ENCODE measurements around the gene EFCC1. TPM values are rescaled to one million over a fixed set of nuclear protein-coding genes. Genes with fewer than 3 reads are reported as not detected.

Gene EFCC1
- total RNA-seq, 1 experiment from 2014 or later, result 1.0 TPM

DNA sequence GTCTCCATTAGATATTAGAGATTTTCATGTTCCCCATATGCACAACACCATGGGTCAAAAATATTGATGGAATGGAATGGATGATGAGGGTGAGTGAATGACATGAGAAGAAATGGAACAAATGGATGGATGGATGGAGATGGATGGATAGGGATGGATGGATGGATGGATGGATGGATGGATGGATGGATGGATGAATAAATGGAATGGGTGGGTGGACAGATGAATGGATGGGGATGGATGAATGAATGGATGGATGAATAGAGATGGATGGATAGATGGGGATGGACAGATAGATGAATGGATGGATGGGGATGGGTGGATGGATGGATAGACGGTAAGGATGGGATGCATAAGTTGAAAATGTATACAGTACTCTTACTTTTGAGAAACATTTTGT is 25.8 kb upstream of the EFCC1 start:
- H3K9me2 ChIP-seq (ENCODE audit: insufficient read depth), result no peaks in the 10 kb centered on the region
- H3K36me3 ChIP-seq (ENCODE audit: control insufficient read depth in 1 of 2, insufficient read depth in 2 of 2, low read length in 2 of 2), result no peaks in the 10 kb centered on the region
- TF ChIP-seq, protein P1, sequence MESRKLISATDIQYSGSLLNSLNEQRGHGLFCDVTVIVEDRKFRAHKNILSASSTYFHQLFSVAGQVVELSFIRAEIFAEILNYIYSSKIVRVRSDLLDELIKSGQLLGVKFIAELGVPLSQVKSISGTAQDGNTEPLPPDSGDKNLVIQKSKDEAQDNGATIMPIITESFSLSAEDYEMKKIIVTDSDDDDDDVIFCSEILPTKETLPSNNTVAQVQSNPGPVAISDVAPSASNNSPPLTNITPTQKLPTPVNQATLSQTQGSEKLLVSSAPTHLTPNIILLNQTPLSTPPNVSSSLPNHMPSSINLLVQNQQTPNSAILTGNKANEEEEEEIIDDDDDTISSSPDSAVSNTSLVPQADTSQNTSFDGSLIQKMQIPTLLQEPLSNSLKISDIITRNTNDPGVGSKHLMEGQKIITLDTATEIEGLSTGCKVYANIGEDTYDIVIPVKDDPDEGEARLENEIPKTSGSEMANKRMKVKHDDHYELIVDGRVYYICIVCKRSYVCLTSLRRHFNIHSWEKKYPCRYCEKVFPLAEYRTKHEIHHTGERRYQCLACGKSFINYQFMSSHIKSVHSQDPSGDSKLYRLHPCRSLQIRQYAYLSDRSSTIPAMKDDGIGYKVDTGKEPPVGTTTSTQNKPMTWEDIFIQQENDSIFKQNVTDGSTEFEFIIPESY (IDR thresholded peaks at IDR 0.05; ENCODE audit: extremely low read depth, insufficient replicate concordance, low read length), result no peak
- TF ChIP-seq, protein P2, sequence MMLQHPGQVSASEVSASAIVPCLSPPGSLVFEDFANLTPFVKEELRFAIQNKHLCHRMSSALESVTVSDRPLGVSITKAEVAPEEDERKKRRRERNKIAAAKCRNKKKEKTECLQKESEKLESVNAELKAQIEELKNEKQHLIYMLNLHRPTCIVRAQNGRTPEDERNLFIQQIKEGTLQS (IDR thresholded peaks at IDR 0.05), result no peak
- TF ChIP-seq, protein P3, sequence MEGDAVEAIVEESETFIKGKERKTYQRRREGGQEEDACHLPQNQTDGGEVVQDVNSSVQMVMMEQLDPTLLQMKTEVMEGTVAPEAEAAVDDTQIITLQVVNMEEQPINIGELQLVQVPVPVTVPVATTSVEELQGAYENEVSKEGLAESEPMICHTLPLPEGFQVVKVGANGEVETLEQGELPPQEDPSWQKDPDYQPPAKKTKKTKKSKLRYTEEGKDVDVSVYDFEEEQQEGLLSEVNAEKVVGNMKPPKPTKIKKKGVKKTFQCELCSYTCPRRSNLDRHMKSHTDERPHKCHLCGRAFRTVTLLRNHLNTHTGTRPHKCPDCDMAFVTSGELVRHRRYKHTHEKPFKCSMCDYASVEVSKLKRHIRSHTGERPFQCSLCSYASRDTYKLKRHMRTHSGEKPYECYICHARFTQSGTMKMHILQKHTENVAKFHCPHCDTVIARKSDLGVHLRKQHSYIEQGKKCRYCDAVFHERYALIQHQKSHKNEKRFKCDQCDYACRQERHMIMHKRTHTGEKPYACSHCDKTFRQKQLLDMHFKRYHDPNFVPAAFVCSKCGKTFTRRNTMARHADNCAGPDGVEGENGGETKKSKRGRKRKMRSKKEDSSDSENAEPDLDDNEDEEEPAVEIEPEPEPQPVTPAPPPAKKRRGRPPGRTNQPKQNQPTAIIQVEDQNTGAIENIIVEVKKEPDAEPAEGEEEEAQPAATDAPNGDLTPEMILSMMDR (IDR thresholded peaks at IDR 0.05 in 2 of 3, conservative IDR thresholded peaks at IDR 0.05 in 1 of 3; ENCODE audit: borderline replicate concordance in 1 of 3, insufficient read depth in 1 of 3, low read depth in 2 of 3, low read length in 2 of 3), result no peak
- TF ChIP-seq POLR2AphosphoS5 (IDR thresholded peaks at IDR 0.05; ENCODE audit: low read depth, low read length) (no peak), JUND (IDR thresholded peaks at IDR 0.05) (no peak), FOSL1 (IDR thresholded peaks at IDR 0.05; ENCODE audit: low read depth) (no peak), EGR1 (IDR thresholded peaks at IDR 0.05; ENCODE audit: low read depth) (no peak), SIN3A (IDR thresholded peaks at IDR 0.05; ENCODE audit: low read depth) (no peak), POLR2A (IDR thresholded peaks at IDR 0.05; ENCODE audit: borderline replicate concordance, extremely low read depth, insufficient read depth, insufficient read length) (no peak), YY1 (IDR thresholded peaks at IDR 0.05; ENCODE audit: extremely low read depth, insufficient replicate concordance, low read depth, low read length) (no peak), CEBPB (IDR thresholded peaks at IDR 0.05; ENCODE audit: low read depth) (no peak), TCF7L2 (IDR thresholded peaks at IDR 0.05; ENCODE audit: borderline replicate concordance, extremely low read depth, insufficient read depth, insufficient read length) (no peak), RAD21 (IDR thresholded peaks at IDR 0.05; ENCODE audit: low read depth) (no peak), SP1 (IDR thresholded peaks at IDR 0.05; ENCODE audit: low read depth) (no peak), EZH2 (IDR thresholded peaks at IDR 0.05) (no peak)
- TF ChIP-seq, protein P4, sequence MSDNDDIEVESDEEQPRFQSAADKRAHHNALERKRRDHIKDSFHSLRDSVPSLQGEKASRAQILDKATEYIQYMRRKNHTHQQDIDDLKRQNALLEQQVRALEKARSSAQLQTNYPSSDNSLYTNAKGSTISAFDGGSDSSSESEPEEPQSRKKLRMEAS (IDR thresholded peaks at IDR 0.05), result no peak
- TF ChIP-seq, protein P5, sequence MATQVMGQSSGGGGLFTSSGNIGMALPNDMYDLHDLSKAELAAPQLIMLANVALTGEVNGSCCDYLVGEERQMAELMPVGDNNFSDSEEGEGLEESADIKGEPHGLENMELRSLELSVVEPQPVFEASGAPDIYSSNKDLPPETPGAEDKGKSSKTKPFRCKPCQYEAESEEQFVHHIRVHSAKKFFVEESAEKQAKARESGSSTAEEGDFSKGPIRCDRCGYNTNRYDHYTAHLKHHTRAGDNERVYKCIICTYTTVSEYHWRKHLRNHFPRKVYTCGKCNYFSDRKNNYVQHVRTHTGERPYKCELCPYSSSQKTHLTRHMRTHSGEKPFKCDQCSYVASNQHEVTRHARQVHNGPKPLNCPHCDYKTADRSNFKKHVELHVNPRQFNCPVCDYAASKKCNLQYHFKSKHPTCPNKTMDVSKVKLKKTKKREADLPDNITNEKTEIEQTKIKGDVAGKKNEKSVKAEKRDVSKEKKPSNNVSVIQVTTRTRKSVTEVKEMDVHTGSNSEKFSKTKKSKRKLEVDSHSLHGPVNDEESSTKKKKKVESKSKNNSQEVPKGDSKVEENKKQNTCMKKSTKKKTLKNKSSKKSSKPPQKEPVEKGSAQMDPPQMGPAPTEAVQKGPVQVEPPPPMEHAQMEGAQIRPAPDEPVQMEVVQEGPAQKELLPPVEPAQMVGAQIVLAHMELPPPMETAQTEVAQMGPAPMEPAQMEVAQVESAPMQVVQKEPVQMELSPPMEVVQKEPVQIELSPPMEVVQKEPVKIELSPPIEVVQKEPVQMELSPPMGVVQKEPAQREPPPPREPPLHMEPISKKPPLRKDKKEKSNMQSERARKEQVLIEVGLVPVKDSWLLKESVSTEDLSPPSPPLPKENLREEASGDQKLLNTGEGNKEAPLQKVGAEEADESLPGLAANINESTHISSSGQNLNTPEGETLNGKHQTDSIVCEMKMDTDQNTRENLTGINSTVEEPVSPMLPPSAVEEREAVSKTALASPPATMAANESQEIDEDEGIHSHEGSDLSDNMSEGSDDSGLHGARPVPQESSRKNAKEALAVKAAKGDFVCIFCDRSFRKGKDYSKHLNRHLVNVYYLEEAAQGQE (IDR thresholded peaks at IDR 0.05; ENCODE audit: low read depth), result no peak
- H3K4me3 ChIP-seq (replicated peaks in 1 of 2; ENCODE audit: low read depth in 1 of 2, low read length in 2 of 2), result no peak overlapping the region
- BruUV-seq (replicated peaks), result no TSS peak
- no peaks in the 10 kb centered on the region for H3K4me1 ChIP-seq (ENCODE audit: control insufficient read depth in 1 of 2, insufficient read depth in 2 of 2, low read length in 2 of 2)
- H2AFZ ChIP-seq (ENCODE audit: low read depth, low read length, poor library complexity, severe bottlenecking), result no peak overlapping the region
- POLR2A ChIA-PET, result no interaction called here
- DNase-seq (ENCODE audit: low read depth, low spot score) (no peak), ATAC-seq (no peak)
- CTCF ChIA-PET, result no interaction called here
- intact Hi-C loops (cut with micrococcal nuclease), result no loop called here
- no peaks in the 10 kb centered on the region for H3K79me2 ChIP-seq (ENCODE audit: insufficient read depth, low read length)
- H3K4me2 ChIP-seq (ENCODE audit: low read length), result no peak overlapping the region
- no peaks in the 10 kb centered on the region for H3K27me3 ChIP-seq (ENCODE audit: insufficient read depth, low read length)
- H3K27ac ChIP-seq (ENCODE audit: low read depth, low read length), result no peak overlapping the region
- RAD21 ChIA-PET (ENCODE audit: low non-redundant PET in 1 of 2, low total read pairs in 2 of 2, uncharacterized antibody in 2 of 2, unreplicated experiment in 2 of 2), result no interaction called here
- no peaks in the 10 kb centered on the region for H4K20me1 ChIP-seq (ENCODE audit: insufficient read depth)
- no peaks in the 10 kb centered on the region for H3K9me3 ChIP-seq (ENCODE audit: control insufficient read depth in 1 of 2, insufficient read depth in 1 of 2, low read depth in 1 of 2, low read length in 2 of 2)
- H3K9ac ChIP-seq (ENCODE audit: low read length), result no peak overlapping the region
